Lung (tissue), 12 donors: ENCODE measurements around the gene FBXO33. TPM values are rescaled to one million over a fixed set of nuclear protein-coding genes. Genes with fewer than 3 reads are reported as not detected.

Experiments
- ATAC-seq: fragments of 200-7000 bp; cut with Tn5 transposase; one replicate; pipeline ENCODE4 v1.9.1; 2020; ENCODE audit warnings: moderate number of reproducible peaks; ENCODE audit not compliant: insufficient read depth, low FRiP score
- DNase-seq, 3 donors: peaks; one replicate each; pipeline ENCODE4 v3.0.0-alpha.2; 2013 to 2017
- H3K27ac ChIP-seq, 2 donors: one replicate each; pipeline ENCODE4 v1.5.1; 2013; ENCODE audit warnings: mild to moderate bottlenecking in 2 of 2, moderate library complexity in 2 of 2, control low read depth in 1 of 2, inconsistent platforms in 1 of 2, low read depth in 1 of 2, low read length in 1 of 2
- H3K27me3 ChIP-seq, 3 donors: one replicate each; pipeline ENCODE4 v1.5.1; 2013; ENCODE audit warnings: low read length in 2 of 3; ENCODE audit not compliant: control insufficient read depth in 3 of 3, insufficient read depth in 3 of 3
- H3K36me3 ChIP-seq, 4 donors: one replicate each; pipeline ENCODE4 v1.5.1; 2013; ENCODE audit warnings: low read length in 4 of 4, mild to moderate bottlenecking in 1 of 4, moderate library complexity in 1 of 4; ENCODE audit not compliant: control insufficient read depth in 4 of 4, insufficient read depth in 4 of 4
- H3K4me1 ChIP-seq, 5 donors: one replicate each; pipeline ENCODE4 v1.5.1; 2013; ENCODE audit warnings: low read length in 5 of 5, mild to moderate bottlenecking in 2 of 5, moderate library complexity in 1 of 5; ENCODE audit not compliant: control insufficient read depth in 5 of 5, insufficient read depth in 5 of 5
- H3K4me3 ChIP-seq: one replicate; pipeline ENCODE4 v1.5.1; 2013; ENCODE audit warnings: mild to moderate bottlenecking, control low read depth, moderate library complexity
- H3K9ac ChIP-seq, 2 donors: one replicate each; pipeline ENCODE4 v1.5.1; 2013; ENCODE audit warnings: low read length in 2 of 2, control low read depth in 1 of 2; ENCODE audit not compliant: insufficient read depth in 1 of 2
- H3K9me3 ChIP-seq, 4 donors: one replicate each; pipeline ENCODE4 v1.5.1; 2013; ENCODE audit warnings: low read length in 3 of 4, mild to moderate bottlenecking in 1 of 4, moderate library complexity in 1 of 4; ENCODE audit not compliant: control insufficient read depth in 4 of 4, insufficient read depth in 3 of 4
- WGBS, 2 donors: extraction: QIAGEN DNeasy Blood & Tissue Kit; methylation state at CpG; one replicate each; pipeline ENCODE4 v1.1.7; 2013; 5-methylcytosine and 5-hydroxymethylcytosine counted together
- polyA plus RNA-seq, 2 donors: library from polyadenylated mRNA; stranded (reverse); fragments of 200-250 nt; gene quantifications; one replicate each; pipeline ENCODE4 v1.2.1, GENCODE V29; 2013
- total RNA-seq, 2 donors: library from RNA; depleted of rRNA in 1 of 2; stranded (reverse); fragments of >200 nt in 1 of 2; gene quantifications; one replicate each; pipeline ENCODE4 v1.2.1, GENCODE V29; 2014 to 2021
- TF ChIP-seq, protein P1 (sequence below): IDR thresholded peaks from 2 replicates; pipeline ENCODE4 v1.5.1; 2012; ENCODE audit warnings: mild to moderate bottlenecking; ENCODE audit errors: control extremely low read depth, extremely low read depth
- donor health status: control.
- donor health status: control.
- donor health status: Bipolar disorder and iron deficiency.
- donor health status: healthy.
- donor health status: DM: yes; HTN: yes; CAD: no.

The FBXO33 gene
- total and polyA plus RNA-seq, 4 donors, result 4.7 to 17.2 (median 9.5) TPM

DNA sequence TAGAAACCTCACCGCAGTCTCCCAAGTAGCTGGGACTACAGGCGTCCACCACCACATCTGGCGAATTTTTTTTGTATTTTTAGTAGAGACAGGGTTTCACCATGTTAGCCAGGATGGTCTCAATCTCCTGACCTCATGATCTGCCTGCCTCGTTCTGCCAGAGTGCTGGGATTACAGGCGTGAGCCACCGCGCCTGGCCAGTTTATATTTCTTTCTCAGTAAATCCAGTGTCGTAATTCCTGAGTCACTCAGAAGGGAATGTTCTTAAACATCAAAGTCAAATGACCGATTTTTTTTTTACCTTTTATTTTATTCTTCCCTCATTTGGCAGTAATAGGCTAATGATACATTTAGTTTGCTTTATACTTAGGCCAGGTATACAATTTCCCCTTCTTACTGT lies 80.5 kb downstream of the FBXO33 start:
- peaks cover 0 to 7% (median 4%) of the 10 kb centered on the region in 4 donors for H3K36me3 ChIP-seq
- WGBS, 2 donors, result 98% methylated on average over 9 of the region's 9 CpGs
- H3K27ac ChIP-seq, result no peak overlapping the region
- TF ChIP-seq, protein P1, sequence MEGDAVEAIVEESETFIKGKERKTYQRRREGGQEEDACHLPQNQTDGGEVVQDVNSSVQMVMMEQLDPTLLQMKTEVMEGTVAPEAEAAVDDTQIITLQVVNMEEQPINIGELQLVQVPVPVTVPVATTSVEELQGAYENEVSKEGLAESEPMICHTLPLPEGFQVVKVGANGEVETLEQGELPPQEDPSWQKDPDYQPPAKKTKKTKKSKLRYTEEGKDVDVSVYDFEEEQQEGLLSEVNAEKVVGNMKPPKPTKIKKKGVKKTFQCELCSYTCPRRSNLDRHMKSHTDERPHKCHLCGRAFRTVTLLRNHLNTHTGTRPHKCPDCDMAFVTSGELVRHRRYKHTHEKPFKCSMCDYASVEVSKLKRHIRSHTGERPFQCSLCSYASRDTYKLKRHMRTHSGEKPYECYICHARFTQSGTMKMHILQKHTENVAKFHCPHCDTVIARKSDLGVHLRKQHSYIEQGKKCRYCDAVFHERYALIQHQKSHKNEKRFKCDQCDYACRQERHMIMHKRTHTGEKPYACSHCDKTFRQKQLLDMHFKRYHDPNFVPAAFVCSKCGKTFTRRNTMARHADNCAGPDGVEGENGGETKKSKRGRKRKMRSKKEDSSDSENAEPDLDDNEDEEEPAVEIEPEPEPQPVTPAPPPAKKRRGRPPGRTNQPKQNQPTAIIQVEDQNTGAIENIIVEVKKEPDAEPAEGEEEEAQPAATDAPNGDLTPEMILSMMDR, result no peak
- H3K4me1 ChIP-seq, result no peaks in the 10 kb centered on the region
- ATAC-seq (no peak), DNase-seq (no peak)
- H3K9ac ChIP-seq, result no peak overlapping the region
- H3K9me3 ChIP-seq, result no peaks in the 10 kb centered on the region
- H3K27me3 ChIP-seq, result no peaks in the 10 kb centered on the region
- H3K4me3 ChIP-seq, result no peak overlapping the region

DNA sequence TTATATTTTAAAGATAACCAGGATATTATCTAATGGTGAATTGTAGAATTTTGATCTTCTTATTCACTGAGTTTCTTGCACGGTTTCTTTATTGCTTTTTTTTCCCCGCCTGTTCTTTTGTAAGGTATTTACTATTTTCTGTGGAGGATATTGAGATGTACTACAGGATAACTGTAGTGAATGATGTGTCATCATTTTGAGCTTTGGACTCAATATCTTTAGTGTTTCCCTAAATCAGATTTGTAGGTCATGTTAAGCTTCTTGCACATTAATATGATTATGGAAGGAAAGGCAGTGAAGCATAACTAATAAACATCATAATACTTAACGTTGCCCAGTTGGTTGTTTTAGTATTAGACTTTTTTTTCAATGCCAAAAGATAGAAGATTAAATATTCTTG lies 81.4 kb downstream of the FBXO33 start:
- 93 to 99% methylated on average over 3 of the region's 3 CpGs for WGBS, 2 donors

More for the DNA sequence above, 81.4 kb downstream of the FBXO33 start:
- Histone ChIP-seq H3K27me3 (no peaks in the 10 kb centered on the region), H3K4me3 (no peak overlapping the region), H3K27ac (no peak overlapping the region), H3K9me3 (no peaks in the 10 kb centered on the region), H3K9ac (no peak overlapping the region), H3K4me1 (no peaks in the 10 kb centered on the region), H3K36me3 (peaks cover 0 to 9% (median 4%) of the 10 kb centered on the region in 4 donors)
- ATAC-seq, result no peak
- TF ChIP-seq, protein P1, result no peak
- DNase-seq, result no peak

Other genes with a start within 250 kb of the FBXO33 start
- 10 to 100 TPM; 27.7 to 28.9 TPM for gene MIA2, start 198.5 kb downstream of the FBXO33 start, total RNA-seq
- 10 to 100 TPM; 24.9 to 32.2 TPM for gene MIA2, start 198.5 kb downstream of the FBXO33 start, polyA plus RNA-seq